Gastroesophageal sphincter (tissue), 3 donors: Measurements from ENCODE around the gene MPG.
A peak's percentile ranks its signal among the peaks of the same experiment; 100 is the strongest.

Source experiments
- CTCF ChIP-seq, 4 experiments: fragments of 200-600 bp in 2 of 4; fragments of 450-650 bp in 2 of 4; sonication (generic) in 1 of 4; IDR thresholded peaks; one replicate each; pipeline ENCODE4 v1.5.1; 2017 to 2019; ENCODE audit warnings: antibody characterized with exemption in 4 of 4, mild to moderate bottlenecking in 2 of 4, moderate library complexity in 2 of 4
- POLR2A ChIP-seq, 2 donors: fragments of 450-650 bp; IDR thresholded peaks; one replicate each; pipeline ENCODE4 v1.6.1; 2017; ENCODE audit warnings: antibody characterized with exemption in 2 of 2, mild to moderate bottlenecking in 2 of 2, moderate library complexity in 1 of 2
- POLR2AphosphoS5 ChIP-seq: sonication (generic); formaldehyde crosslinking; IDR thresholded peaks from one replicate; pipeline ENCODE4 v1.6.1; 2017; ENCODE audit warnings: antibody characterized with exemption

GRCh38 chr16:96935-97381, 18.9 kb downstream of the MPG start:
- TF ChIP-seq CTCF (IDR thresholded peaks at IDR 0.05) (peak in 3 of 4 experiments; percentile 99 to 100 (median 100)), POLR2A (IDR thresholded peaks at IDR 0.05) (no peak), POLR2AphosphoS5 (peak; percentile 38)
